C4-2B (cell line): ENCODE data around the gene BTBD2.

Source experiments
- CTCF ChIP-seq: fragments of 450-650 bp; conservative IDR thresholded peaks from 2 replicates; pipeline ENCODE4 v1.5.1; 2017; ENCODE audit warnings: mild to moderate bottlenecking
- ZFX ChIP-seq: fragments of 450-650 bp; IDR thresholded peaks from 2 replicates; pipeline ENCODE4 v1.6.1; 2017

GRCh38 chr19:2050991-2051772, 35.7 kb upstream of the BTBD2 start, which contains the start of gene MKNK2:
- TF ChIP-seq CTCF (no peak; the same call in 1 of the 2 replicates), ZFX (peak; percentile 55)
